SK-N-SH (cell line): Measurements from ENCODE around the gene MTCH2. TPM values are rescaled to one million over a fixed set of nuclear protein-coding genes. Genes with fewer than 3 reads are reported as not detected.

Experiments used
- CTCF ChIA-PET: fragments of 300-600, 350-600 bp; formaldehyde crosslinking; extraction: SDS; loops from one replicate; lab custom pipeline; 2021; lab: Yijun Ruan, JAX
- POLR2A ChIA-PET: fragments of 350-600 bp; sonication (Branson Sonifier 250); formaldehyde crosslinking; extraction: SDS; loops from one replicate; lab custom pipeline; 2020; ENCODE audit warnings: antibody characterized with exemption, inconsistent platforms; lab: Yijun Ruan, JAX
- DNase-seq: peaks from one replicate; pipeline ENCODE4 v3.0.0; 2012
- H2AFZ ChIP-seq: fragments of 200-600 bp; sonication (generic); 2 replicates; pipeline ENCODE4 v1.8.1; 2016; ENCODE audit warnings: antibody characterized with exemption, mild to moderate bottlenecking, low read depth
- H3F3A ChIP-seq: fragments of 200-600 bp; sonication (generic); replicated peaks from 2 replicates; pipeline ENCODE3; 2016; ENCODE audit warnings: antibody characterized with exemption, mild to moderate bottlenecking; ENCODE audit not compliant: insufficient read depth
- H3K27ac ChIP-seq, 2 experiments: fragments of 200-500 bp in 1 of 2; fragments of 200-600 bp in 1 of 2; sonication (Bioruptor generic) in 1 of 2; sonication (generic), shearing (Covaris generic) in 1 of 2; 2 replicates each; pipeline versions ENCODE4 v1.5.1 to v1.6.1; 2014 to 2016; ENCODE audit warnings: low read depth in 2 of 2, inconsistent platforms in 1 of 2, low read length in 1 of 2, mild to moderate bottlenecking in 1 of 2, mixed read lengths in 1 of 2
- H3K27me3 ChIP-seq: fragments of 200-600 bp; sonication (generic), shearing (Covaris generic); 2 replicates; pipeline ENCODE4 v1.6.1; 2016; ENCODE audit warnings: mixed run types; ENCODE audit not compliant: insufficient read depth
- H3K36me3 ChIP-seq, 2 experiments: fragments of 200-500 bp in 1 of 2; fragments of 200-600 bp in 1 of 2; sonication (Bioruptor generic) in 1 of 2; sonication (generic) in 1 of 2; replicated peaks in 1 of 2; 2 replicates each; pipeline versions ENCODE3 to v1.5.1; 2014 to 2016; ENCODE audit warnings: low read length in 1 of 2, mild to moderate bottlenecking in 1 of 2; ENCODE audit not compliant: insufficient read depth in 2 of 2, control insufficient read depth in 1 of 2
- H3K4me1 ChIP-seq, 2 experiments: fragments of 200-500 bp in 1 of 2; fragments of 200-600 bp in 1 of 2; sonication (Bioruptor generic) in 1 of 2; sonication (generic), shearing (Covaris generic) in 1 of 2; 2 replicates each; pipeline versions ENCODE4 v1.5.1 to v1.6.1; 2014 to 2016; ENCODE audit warnings: low read depth in 1 of 2, low read length in 1 of 2, mixed run types in 1 of 2; ENCODE audit not compliant: insufficient read depth in 2 of 2, control insufficient read depth in 1 of 2
- H3K4me2 ChIP-seq: fragments of 200-600 bp; sonication (generic), shearing (Covaris generic); 2 replicates; pipeline ENCODE4 v1.6.1; 2017; ENCODE audit warnings: mixed run types
- H3K4me3 ChIP-seq, 2 experiments: fragments of 200-500 bp in 1 of 2; fragments of 200-600 bp in 1 of 2; sonication (Bioruptor generic) in 1 of 2; sonication (generic), shearing (Covaris generic) in 1 of 2; 2 replicates each; pipeline versions ENCODE4 v1.5.1 to v1.8.1; 2014 to 2016; ENCODE audit warnings: low read depth in 2 of 2, inconsistent platforms in 1 of 2, low read length in 1 of 2, mild to moderate bottlenecking in 1 of 2, mixed read lengths in 1 of 2, moderate library complexity in 1 of 2
- H3K79me2 ChIP-seq: fragments of 200-600 bp; sonication (generic); 2 replicates; pipeline ENCODE4 v1.8.1; 2017; ENCODE audit warnings: mild to moderate bottlenecking; ENCODE audit not compliant: insufficient read depth
- H3K9ac ChIP-seq: fragments of 200-600 bp; sonication (generic); 2 replicates; pipeline ENCODE4 v1.6.1; 2017; ENCODE audit warnings: mixed run types
- H3K9me2 ChIP-seq: fragments of 200-600 bp; sonication (generic); 2 replicates; pipeline ENCODE4 v1.6.1; 2017; ENCODE audit warnings: mixed run types
- H3K9me3 ChIP-seq: fragments of 200-600 bp; sonication (generic); 2 replicates; pipeline ENCODE4 v1.6.1; 2017; ENCODE audit warnings: mixed run types, mild to moderate bottlenecking, moderate library complexity
- H4K20me1 ChIP-seq: fragments of 200-600 bp; sonication (generic); 2 replicates; pipeline ENCODE4 v1.6.1; 2017; ENCODE audit warnings: mild to moderate bottlenecking, mixed run types; ENCODE audit not compliant: insufficient read depth
- CTCF ChIP-seq: fragments of 200-600 bp; sonication (generic); IDR thresholded peaks from 2 replicates; pipeline ENCODE4 v1.6.1; 2017; ENCODE audit warnings: antibody characterized with exemption, mild to moderate bottlenecking, moderate library complexity
- ELF1 ChIP-seq: IDR thresholded peaks from 2 replicates; pipeline ENCODE4 v1.4.0; 2012
- EP300 ChIP-seq, 2 experiments: IDR thresholded peaks; 2 replicates each; pipeline versions ENCODE4 v1.4.0 to v1.6.1; 2012; ENCODE audit warnings: borderline replicate concordance in 1 of 2, low read depth in 1 of 2, low read length in 1 of 2
- FOSL2 ChIP-seq: IDR thresholded peaks from 2 replicates; pipeline ENCODE4 v1.4.0; 2012; ENCODE audit warnings: low read depth, mild to moderate bottlenecking, moderate library complexity, borderline replicate concordance
- FOXJ3 ChIP-seq: sonication (generic); formaldehyde crosslinking; IDR thresholded peaks from 2 replicates; pipeline ENCODE4 v1.5.1; 2020; ENCODE audit warnings: mild to moderate bottlenecking, missing genetic modification reagents
- FOXM1 ChIP-seq: IDR thresholded peaks from 2 replicates; pipeline ENCODE4 v1.4.0; 2012; ENCODE audit warnings: low read depth, mild to moderate bottlenecking
- GATA2 ChIP-seq: sonication (generic); formaldehyde crosslinking; IDR thresholded peaks from 2 replicates; pipeline ENCODE4 v1.5.0; 2020; ENCODE audit warnings: mild to moderate bottlenecking, missing genetic modification reagents
- MXI1 ChIP-seq: IDR thresholded peaks from 2 replicates; pipeline ENCODE4 v1.6.1; 2012; ENCODE audit warnings: mild to moderate bottlenecking, low read depth, low read length, improper control_type of control experiment
- NRF1 ChIP-seq: IDR thresholded peaks from 2 replicates; pipeline ENCODE4 v1.6.1; 2012; ENCODE audit warnings: low read depth, mild to moderate bottlenecking, low read length
- PBX3 ChIP-seq: IDR thresholded peaks from 2 replicates; pipeline ENCODE4; 2012
- POLR2AphosphoS5 ChIP-seq: IDR thresholded peaks from 2 replicates; pipeline ENCODE4 v1.6.1; 2012; ENCODE audit warnings: low read depth, low read length
- RCOR1 ChIP-seq: fragments of 150-350 bp; IDR thresholded peaks from 2 replicates; pipeline ENCODE4 v1.6.1; 2017; ENCODE audit warnings: antibody characterized with exemption, low read length
- REST ChIP-seq: IDR thresholded peaks from 2 replicates; pipeline ENCODE4 v1.6.1; 2012; ENCODE audit warnings: mild to moderate bottlenecking, low read depth, low read length, moderate library complexity
- SIN3A ChIP-seq: IDR thresholded peaks from 2 replicates; pipeline ENCODE4 v1.6.1; 2012; ENCODE audit warnings: low read depth, mild to moderate bottlenecking, low read length, moderate library complexity, borderline replicate concordance
- TCF12 ChIP-seq: IDR thresholded peaks from 2 replicates; pipeline ENCODE4 v1.4.0; 2012
- USF1 ChIP-seq: IDR thresholded peaks from 2 replicates; pipeline ENCODE4 v1.4.0; 2012; ENCODE audit warnings: low read depth, borderline replicate concordance
- USF2 ChIP-seq: fragments of 150-350 bp; IDR thresholded peaks from 2 replicates; pipeline ENCODE4 v1.6.1; 2017; ENCODE audit warnings: antibody characterized with exemption, low read length, low read depth, borderline replicate concordance
- YY1 ChIP-seq: IDR thresholded peaks from 2 replicates; pipeline ENCODE4 v1.4.0; 2012; ENCODE audit warnings: low read depth, mild to moderate bottlenecking
- ZBTB33 ChIP-seq: IDR thresholded peaks from 2 replicates; pipeline ENCODE4 v1.4.0; 2012; ENCODE audit warnings: low read depth, borderline replicate concordance
- WGBS: methylation state at CpG from one replicate; pipeline ENCODE4 v1.1.6; 2017; ENCODE audit warnings: low lambda C conversion rate; 5-methylcytosine and 5-hydroxymethylcytosine counted together
- polyA plus RNA-seq, 3 experiments: library from polyadenylated mRNA; depleted of rRNA; stranded (reverse); fragments of >200 nt; gene quantifications; 2 replicates each; pipeline ENCODE4 v1.2.3, GENCODE V29; 2012

Gene MTCH2
- polyA plus RNA-seq, 1 of the 3 experiments (the other 2 are of a cell fraction) = 132 TPM

GRCh38 chr11:47689480-47689879 is 47.1 kb upstream of the MTCH2 start (continued):
- TF ChIP-seq CTCF = no peak
- TF ChIP-seq FOXM1 = no peak
- TF ChIP-seq YY1 = no peak
- TF ChIP-seq TCF12 = no peak
- TF ChIP-seq SIN3A = no peak
- no peak for TF ChIP-seq RCOR1
- TF ChIP-seq FOSL2 = no peak
- TF ChIP-seq ELF1 = no peak
- TF ChIP-seq, all 33 proteins: peak for 0

GRCh38 chr11:47688991-47689390 is 46.6 kb upstream of the MTCH2 start:
- no peak overlapping the region for H3K9ac ChIP-seq
- H4K20me1 ChIP-seq = no peaks in the 10 kb centered on the region
- no peak for DNase-seq
- 96% methylated on average over 2 of the region's 2 CpGs for WGBS
- no peaks in the 10 kb centered on the region for H3K79me2 ChIP-seq
- no peaks in the 10 kb centered on the region for H3F3A ChIP-seq
- no peak overlapping the region for H2AFZ ChIP-seq
- TF ChIP-seq POLR2AphosphoS5 (no peak), YY1 (no peak), FOSL2 (no peak), GATA2 (CRISPR knock-in tag) (no peak), ZBTB33 (no peak), USF2 (no peak), USF1 (no peak), REST (no peak), RCOR1 (no peak), PBX3 (no peak), FOXJ3 (no peak), EP300 (IDR thresholded peaks at IDR 0.05; ENCODE audit: borderline replicate concordance in 1 of 2, low read depth in 1 of 2, low read length in 1 of 2) (no peak), CTCF (no peak), MXI1 (no peak), NRF1 (no peak)
- H3K27ac ChIP-seq = no peak overlapping the region
- no peak overlapping the region for H3K4me3 ChIP-seq
- no peaks in the 10 kb centered on the region for H3K9me3 ChIP-seq
- no peaks in the 10 kb centered on the region for H3K27me3 ChIP-seq
- ChIA-PET CTCF (no interaction called here), POLR2A (no interaction called here)
- H3K4me1 ChIP-seq = no peaks in the 10 kb centered on the region
- H3K4me2 ChIP-seq = no peak overlapping the region
- no peaks in the 10 kb centered on the region for H3K9me2 ChIP-seq
- no peaks in the 10 kb centered on the region for H3K36me3 ChIP-seq
